ENCODE data around the gene CRIP2.

DNA sequence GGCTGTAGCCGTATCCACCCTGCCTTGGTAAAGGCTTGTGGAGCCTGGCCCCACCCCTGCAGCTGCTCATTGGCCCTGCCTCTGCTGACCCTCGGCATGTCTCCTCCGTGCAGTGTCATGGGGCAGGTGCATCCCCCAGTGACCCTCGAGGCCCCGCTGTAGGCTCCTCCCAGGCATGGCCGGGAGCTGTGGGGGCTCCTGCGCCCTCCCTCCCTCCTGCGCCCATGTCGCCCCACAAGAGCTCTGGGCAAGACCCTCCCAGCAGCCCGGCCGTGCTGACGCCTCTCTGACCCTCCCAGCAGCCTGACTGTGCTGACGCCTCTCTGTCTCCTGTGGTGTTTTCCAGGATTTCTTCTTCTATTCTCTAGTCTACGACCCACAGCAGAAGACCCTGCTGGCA lies 20.8 kb upstream of the CRIP2 start:
- no peak for TF ChIP-seq EZH2 (IDR thresholded peaks at IDR 0.05; ENCODE audit: borderline replicate concordance, low read depth, low read length, severe bottlenecking)
- TF ChIP-seq, protein P1, sequence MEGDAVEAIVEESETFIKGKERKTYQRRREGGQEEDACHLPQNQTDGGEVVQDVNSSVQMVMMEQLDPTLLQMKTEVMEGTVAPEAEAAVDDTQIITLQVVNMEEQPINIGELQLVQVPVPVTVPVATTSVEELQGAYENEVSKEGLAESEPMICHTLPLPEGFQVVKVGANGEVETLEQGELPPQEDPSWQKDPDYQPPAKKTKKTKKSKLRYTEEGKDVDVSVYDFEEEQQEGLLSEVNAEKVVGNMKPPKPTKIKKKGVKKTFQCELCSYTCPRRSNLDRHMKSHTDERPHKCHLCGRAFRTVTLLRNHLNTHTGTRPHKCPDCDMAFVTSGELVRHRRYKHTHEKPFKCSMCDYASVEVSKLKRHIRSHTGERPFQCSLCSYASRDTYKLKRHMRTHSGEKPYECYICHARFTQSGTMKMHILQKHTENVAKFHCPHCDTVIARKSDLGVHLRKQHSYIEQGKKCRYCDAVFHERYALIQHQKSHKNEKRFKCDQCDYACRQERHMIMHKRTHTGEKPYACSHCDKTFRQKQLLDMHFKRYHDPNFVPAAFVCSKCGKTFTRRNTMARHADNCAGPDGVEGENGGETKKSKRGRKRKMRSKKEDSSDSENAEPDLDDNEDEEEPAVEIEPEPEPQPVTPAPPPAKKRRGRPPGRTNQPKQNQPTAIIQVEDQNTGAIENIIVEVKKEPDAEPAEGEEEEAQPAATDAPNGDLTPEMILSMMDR (IDR thresholded peaks at IDR 0.05; ENCODE audit: borderline replicate concordance, extremely low read depth, low read length, poor library complexity, severe bottlenecking): no peak
